NCI-H1048 (cell line): ENCODE measurements around the gene WNT7B.

ENCODE experiments used
- DNase-seq: peaks from one replicate; lab custom pipeline; 2025; lab: John Stamatoyannopoulos, UW

The WNT7B gene

GRCh38 chr22:45995405-45996101, 18.6 kb upstream of the WNT7B start:
- no peak for DNase-seq

GRCh38 chr22:45994491-45995404, 17.8 kb upstream of the WNT7B start:
- DNase-seq, result peak; percentile 53

- DNase-seq, result no peak
Observed at GRCh38 chr22:45993841-45994240, 16.9 kb upstream of the WNT7B start.

- no peak for DNase-seq
Observed at GRCh38 chr22:45993143-45993692, 16.3 kb upstream of the WNT7B start.

- DNase-seq, result no peak
Observed at GRCh38 chr22:45992737-45993136, 15.8 kb upstream of the WNT7B start.

- no peak for DNase-seq
Observed at GRCh38 chr22:45991098-45991497, 14.1 kb upstream of the WNT7B start.

GRCh38 chr22:45987136-45987861, 10.3 kb upstream of the WNT7B start:
- DNase-seq, result no peak

- DNase-seq, result no peak
Observed at GRCh38 chr22:45984316-45984916, 7.5 kb upstream of the WNT7B start.

GRCh38 chr22:45983797-45984196, 6.8 kb upstream of the WNT7B start:
- no peak for DNase-seq

GRCh38 chr22:45980761-45981160, 3.8 kb upstream of the WNT7B start:
- no peak for DNase-seq

- no peak for DNase-seq
Observed at GRCh38 chr22:45980268-45980570, 3.3 kb upstream of the WNT7B start.

- no peak for DNase-seq
Observed at GRCh38 chr22:45978275-45978713, 1.3 kb upstream of the WNT7B start.

GRCh38 chr22:45977551-45978274, 751 bp upstream of the WNT7B start:
- DNase-seq, result no peak

GRCh38 chr22:45976254-45977002, 534 bp downstream of the WNT7B start:
- DNase-seq, result no peak

GRCh38 chr22:45975164-45976161, 1.5 kb downstream of the WNT7B start:
- DNase-seq, result no peak

- no peak for DNase-seq
Observed at GRCh38 chr22:45974498-45974897, 2.5 kb downstream of the WNT7B start.

GRCh38 chr22:45972889-45973253, 4.1 kb downstream of the WNT7B start:
- DNase-seq, result no peak

- DNase-seq, result no peak
Observed at GRCh38 chr22:45972091-45972888, 4.7 kb downstream of the WNT7B start.
